Measurements from ENCODE around the gene HOOK2.

The HOOK2 gene

GRCh38 chr19:12783291-12783848 lies 8.0 kb upstream of the HOOK2 start:
- DNase-seq (ENCODE audit: low spot score), result no peak

- DNase-seq (ENCODE audit: low spot score), result peak; percentile 84
Measured at GRCh38 chr19:12782424-12783290, 7.3 kb upstream of the HOOK2 start.

GRCh38 chr19:12782174-12782423 lies 6.7 kb upstream of the HOOK2 start:
- no peak for DNase-seq (ENCODE audit: low spot score)

- peak; percentile 60 for DNase-seq (ENCODE audit: low spot score)
Measured at GRCh38 chr19:12779162-12779993, 4.0 kb upstream of the HOOK2 start.

GRCh38 chr19:12778905-12779161 lies 3.5 kb upstream of the HOOK2 start:
- no peak for DNase-seq (ENCODE audit: low spot score)

- peak; percentile 71 for DNase-seq (ENCODE audit: low spot score)
Measured at GRCh38 chr19:12778017-12778904, 2.9 kb upstream of the HOOK2 start.

- peak; percentile 86 for DNase-seq (ENCODE audit: low spot score)
Measured at GRCh38 chr19:12777217-12778016, 2.1 kb upstream of the HOOK2 start.

- DNase-seq (ENCODE audit: low spot score), result peak; percentile 75
Measured at GRCh38 chr19:12773571-12773970, 1.8 kb downstream of the HOOK2 start.

- DNase-seq (ENCODE audit: low spot score), result peak; percentile 36
Measured at GRCh38 chr19:12772323-12772722, 3.0 kb downstream of the HOOK2 start.

GRCh38 chr19:12770922-12771321 lies 4.4 kb downstream of the HOOK2 start:
- no peak for DNase-seq (ENCODE audit: low spot score)

- no peak for DNase-seq (ENCODE audit: low spot score)
Measured at GRCh38 chr19:12769689-12770088, 5.7 kb downstream of the HOOK2 start.

GRCh38 chr19:12767666-12768065 lies 7.7 kb downstream of the HOOK2 start:
- DNase-seq (ENCODE audit: low spot score), result no peak

- DNase-seq (ENCODE audit: low spot score), result no peak
Measured at GRCh38 chr19:12767150-12767549, 8.2 kb downstream of the HOOK2 start.

GRCh38 chr19:12766051-12766521 lies 9.3 kb downstream of the HOOK2 start:
- DNase-seq (ENCODE audit: low spot score), result peak; percentile 78

GRCh38 chr19:12764698-12765097 lies 10.7 kb downstream of the HOOK2 start:
- DNase-seq (ENCODE audit: low spot score), result no peak

- DNase-seq (ENCODE audit: low spot score), result no peak
Measured at GRCh38 chr19:12763100-12763499, 12.3 kb downstream of the HOOK2 start.

GRCh38 chr19:12759686-12760085 lies 15.7 kb downstream of the HOOK2 start:
- DNase-seq (ENCODE audit: low spot score), result no peak

- peak; percentile 95 for DNase-seq (ENCODE audit: low spot score)
Measured at GRCh38 chr19:12757544-12758274, 17.6 kb downstream of the HOOK2 start.

GRCh38 chr19:12756150-12756883 lies 19.0 kb downstream of the HOOK2 start:
- DNase-seq (ENCODE audit: low spot score), result no peak

All from AG08396 (cell line).